GM21576 (cell line): ENCODE measurements around the gene ADAM17.
"Not testable (repeated sequence)": the region's sequence is repeated elsewhere in the genome, so short reads cannot be mapped to it uniquely, and the experiment has no call there.

Source experiments
- ATAC-seq: cut with Tn5 transposase; IDR thresholded peaks from one replicate; pipeline ENCODE4 v1.9.1; 2021; ENCODE audit warnings: mild to moderate bottlenecking, moderate library complexity; ENCODE audit not compliant: unreplicated experiment

ADAM17 gene

DNA sequence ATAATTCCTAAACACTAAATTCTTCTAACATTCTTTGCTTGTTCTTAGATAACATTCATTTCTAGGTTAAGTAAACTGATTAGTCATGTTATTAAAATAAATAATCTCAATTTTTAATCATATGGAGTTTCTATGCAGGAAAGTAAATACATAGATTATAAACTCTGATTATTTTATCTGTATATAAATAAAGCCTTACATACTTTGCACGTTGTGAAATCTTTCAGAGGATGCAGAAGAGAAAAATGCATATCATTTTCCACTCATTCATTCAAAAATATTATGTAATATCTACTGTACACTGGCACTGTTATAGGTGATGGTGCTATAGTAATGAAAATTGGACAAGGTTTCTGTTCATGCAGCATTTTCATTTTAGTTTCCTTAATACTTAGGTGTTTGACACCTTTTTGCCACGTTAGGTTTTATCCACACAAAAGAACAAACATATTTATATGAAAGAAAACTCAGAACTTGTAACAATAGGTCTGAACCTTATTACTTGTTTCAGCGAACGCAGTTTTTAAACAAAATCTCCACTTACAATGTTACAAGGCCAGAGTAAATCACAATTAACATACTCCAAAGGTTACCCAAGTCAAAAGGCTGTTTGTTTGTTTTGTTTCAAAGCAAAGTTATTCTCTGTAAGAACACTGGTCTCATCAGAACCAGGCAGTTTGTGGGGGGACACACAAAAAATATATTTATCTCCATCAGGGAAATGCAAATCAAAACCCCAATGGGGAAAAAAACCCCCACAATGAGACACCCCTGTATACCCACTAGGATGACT, 27.4 kb downstream of the ADAM17 start:
- ATAC-seq = no peak

DNA sequence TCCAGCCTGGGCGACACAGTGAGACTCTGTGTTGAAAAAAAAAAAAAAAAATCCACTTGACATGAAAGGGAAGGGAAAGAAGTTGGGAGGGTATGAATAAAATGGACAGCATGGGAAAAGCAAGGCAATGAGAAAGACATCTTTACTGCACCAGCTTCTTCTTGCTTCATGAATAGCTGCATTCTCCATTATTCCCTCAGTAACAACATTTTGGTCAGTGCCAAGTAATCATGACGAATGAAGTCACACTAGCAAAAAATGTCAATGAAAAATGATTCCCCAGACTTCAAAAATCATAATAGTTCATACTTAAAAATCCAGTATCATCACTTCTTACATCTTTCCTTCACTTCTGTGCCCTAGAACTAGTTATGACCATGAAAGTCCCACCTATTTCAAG, 30.4 kb downstream of the ADAM17 start:
- no peak for ATAC-seq

DNA sequence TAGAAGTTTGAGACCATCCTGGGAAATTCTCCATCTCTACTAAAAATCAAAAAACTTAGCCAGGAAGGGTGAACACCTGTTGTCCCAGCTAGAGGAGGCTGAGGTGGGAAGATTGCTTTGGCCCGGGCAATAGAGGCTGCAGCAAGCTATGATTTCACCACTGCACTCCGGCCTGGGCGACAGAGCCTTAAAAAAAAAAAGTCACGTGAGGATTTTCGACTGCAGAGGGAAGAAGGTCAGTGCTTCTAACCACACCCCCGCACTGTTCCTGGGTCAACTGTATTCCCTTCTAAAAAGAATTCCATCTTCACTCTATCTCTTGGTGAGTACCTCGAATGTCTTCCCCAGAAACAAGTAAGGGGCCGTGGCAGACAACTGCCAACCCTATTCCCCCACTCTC, 31.3 kb downstream of the ADAM17 start:
- ATAC-seq = no peak

DNA sequence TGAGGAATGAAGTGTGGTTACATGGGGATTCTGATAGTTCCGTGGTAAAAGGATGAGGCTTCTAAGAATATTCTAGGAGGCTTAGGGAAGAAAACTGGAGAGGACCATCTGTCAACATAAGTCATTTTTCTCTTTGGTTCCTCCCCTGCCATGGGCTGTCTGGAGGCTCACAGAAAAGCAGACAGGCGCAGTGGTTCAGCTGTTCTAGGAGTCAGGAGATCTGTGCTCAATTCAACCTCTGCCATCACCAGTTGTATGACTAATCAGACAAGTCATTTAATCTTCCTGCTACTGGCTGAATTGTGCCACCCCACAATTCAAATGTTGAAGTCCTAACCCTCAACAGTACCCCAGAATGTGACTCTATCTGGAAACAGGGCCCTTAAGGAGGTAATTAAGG, 36.4 kb downstream of the ADAM17 start:
- ATAC-seq = no peak

DNA sequence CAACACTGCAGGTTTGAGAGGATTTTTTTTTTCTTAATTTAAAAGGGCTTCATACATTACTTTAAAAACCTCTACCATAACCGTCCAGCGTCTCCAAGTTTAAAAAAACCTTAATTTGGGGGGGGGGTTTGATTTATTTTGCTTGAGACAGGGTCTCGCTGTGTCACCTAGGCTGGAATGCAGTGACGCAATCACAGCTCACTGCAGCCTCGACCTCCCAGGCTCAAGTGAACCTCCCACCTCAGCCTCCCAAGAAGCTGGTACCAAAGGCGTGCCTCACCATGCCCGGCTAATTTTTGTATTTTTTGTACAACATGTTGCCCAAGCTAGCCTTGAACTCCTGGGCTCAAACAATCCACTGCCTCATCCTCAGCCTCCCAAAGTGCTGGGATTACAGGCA, 36.9 kb downstream of the ADAM17 start:
- ATAC-seq = no peak

DNA sequence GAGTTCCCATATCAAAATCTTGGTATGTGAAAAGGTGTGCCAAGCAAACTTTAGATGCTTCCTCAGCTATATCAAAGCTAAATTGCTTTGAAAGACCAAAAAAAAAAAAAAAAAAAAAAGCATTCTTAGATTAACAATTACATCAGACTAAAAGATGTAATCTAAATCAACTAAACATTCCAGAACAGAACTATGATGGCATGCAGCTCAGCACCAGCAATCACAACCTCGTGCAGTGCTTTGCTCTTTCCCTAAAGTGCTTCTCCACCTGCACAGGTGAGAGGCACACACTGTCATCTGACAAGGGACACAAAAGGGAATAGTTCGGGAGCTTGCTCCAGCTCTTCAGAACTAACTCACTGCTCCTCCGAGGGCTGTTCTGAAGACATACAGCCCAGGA, 37.5 kb downstream of the ADAM17 start:
- no peak for ATAC-seq

DNA sequence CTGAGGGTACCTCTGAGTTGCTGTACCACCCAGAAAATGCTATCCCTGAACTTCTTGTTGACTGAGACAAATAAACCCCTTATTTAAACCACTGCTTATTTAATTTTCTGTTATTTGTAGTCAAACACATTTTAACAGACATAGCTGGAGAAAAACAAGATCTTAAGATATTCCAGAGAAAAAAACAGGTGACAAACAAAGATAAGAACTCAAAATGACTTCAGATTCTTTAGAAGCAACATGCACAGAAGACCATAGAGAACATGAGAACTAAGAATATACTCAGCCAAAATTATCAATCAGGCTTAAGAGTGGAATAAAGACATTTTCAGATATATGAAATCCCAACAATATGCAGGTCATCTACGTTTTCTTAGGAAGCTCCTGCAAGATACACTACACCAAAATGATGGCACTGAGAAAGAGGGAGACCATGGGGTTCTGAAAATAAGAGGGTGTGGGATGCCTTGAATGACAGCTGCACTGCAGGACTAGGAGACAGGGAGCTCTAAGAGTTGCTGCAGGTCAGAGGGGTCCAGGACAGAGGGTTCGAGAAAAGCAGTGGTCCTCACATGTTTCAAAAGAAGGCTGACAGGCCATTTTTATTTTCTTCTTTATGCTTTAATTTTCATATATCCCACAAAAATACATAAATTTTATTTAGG, 38.4 kb downstream of the ADAM17 start:
- no peak for ATAC-seq

DNA sequence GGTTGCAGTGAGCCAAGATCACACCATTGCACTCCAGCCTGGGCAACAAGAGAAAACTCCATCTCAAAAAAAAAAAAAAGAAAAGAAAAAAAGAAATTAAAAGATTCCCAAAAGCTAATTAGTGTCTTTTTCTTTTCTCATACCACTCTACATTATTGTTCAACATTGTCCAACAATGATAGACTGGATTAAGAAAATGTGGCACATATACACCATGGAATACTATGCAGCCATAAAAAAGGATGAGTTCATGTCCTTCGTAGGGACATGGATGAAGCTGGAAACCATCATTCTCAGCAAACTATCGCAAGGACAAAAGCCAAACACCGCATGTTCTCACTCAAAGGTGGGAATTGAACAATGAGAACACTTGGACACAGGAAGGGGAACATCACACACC, 41.7 kb downstream of the ADAM17 start:
- not testable (repeated sequence) for ATAC-seq

DNA sequence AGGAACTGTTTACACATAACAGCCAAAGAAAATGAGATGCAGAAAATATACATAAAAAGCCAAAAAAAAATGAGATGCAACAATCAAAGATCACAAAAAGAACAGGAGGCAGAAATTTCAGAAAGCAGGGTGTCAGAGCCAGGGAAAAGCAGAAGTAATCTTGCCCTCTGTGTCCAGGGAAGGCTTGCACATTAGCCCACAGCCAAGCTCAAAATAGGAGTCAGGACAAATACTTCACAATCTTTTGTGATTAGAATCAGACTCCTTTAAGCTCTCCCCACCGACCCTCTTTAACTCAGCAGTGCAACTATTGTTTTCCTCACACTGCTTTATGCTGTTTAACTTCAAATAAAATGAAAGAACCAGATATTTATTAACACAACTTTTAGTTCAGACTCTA, 46.7 kb downstream of the ADAM17 start:
- no peak for ATAC-seq

DNA sequence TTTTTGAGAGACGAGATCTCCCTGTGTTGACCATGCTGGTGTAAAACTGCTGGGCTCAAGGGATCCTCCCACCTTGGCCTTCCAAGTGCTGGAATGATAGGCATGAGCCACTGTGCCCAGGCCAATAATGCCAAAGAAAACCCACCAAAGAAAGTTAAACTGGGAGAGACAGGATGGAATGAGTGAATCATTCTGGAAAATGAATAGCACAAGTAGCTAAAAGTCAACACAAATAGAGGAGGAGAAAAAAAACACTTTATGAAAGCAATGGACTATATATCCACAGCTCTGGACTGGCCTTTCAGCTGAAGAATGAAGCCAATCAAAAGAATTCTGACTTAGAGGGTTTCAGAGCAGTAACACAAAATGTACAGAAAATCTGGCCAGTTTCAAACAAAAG, 57.4 kb downstream of the ADAM17 start:
- ATAC-seq = no peak

DNA sequence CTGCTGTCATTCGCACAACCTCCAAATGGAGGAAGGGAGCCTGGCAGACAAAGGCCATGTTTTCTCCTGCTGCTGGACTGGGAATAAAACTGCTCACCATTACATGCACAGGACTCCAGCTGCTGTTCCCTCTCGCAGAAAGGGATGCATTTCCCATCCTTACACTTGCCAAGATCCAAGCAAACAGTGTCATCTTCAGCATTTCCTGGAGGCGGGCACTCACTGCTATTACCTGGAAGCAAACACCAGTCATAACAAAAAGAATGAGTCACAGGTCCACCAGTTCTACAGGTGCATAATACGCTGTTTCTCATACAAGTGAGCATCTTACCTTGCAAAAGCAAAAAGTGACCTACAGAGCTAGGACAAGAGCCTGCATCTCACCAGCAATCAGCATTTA, 58.6 kb downstream of the ADAM17 start:
- ATAC-seq = no peak

DNA sequence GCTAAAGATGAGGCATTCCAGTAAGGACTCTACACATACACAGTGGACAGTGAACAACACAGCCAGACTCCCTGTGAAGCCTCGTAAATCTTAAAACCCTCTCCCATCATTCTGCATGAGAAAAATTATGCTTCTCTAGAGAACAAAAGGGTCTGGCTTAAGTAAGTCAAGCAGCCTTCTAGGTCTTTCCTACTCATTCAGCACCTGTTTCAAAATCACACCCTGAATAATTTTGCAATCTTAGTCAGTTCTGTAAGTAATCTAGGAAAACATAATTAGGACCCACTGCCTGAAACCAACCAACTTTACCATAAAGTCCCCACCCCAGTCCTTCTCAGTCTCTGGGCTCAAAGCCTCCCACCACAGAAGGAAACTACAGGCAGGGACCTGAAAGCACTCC, 61.5 kb downstream of the ADAM17 start:
- ATAC-seq = no peak

DNA sequence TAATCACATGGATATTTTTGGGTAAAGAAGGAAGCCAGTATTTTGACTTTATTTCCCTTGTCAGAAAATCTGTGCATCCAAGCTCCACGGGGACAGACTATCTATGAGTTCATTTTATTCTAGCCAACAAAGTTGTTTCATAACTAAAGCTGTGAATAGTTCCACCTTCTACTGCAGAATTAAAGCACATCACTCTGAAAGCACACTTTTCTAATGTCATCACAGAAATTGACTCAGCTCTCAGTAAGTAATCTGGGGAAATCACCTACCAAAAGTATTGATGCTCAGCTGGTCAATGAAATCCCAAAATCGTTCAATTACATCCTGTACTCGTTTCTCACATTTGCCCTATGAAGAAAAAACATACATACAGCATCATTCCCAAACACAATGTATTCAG, 62.2 kb downstream of the ADAM17 start:
- no peak for ATAC-seq

DNA sequence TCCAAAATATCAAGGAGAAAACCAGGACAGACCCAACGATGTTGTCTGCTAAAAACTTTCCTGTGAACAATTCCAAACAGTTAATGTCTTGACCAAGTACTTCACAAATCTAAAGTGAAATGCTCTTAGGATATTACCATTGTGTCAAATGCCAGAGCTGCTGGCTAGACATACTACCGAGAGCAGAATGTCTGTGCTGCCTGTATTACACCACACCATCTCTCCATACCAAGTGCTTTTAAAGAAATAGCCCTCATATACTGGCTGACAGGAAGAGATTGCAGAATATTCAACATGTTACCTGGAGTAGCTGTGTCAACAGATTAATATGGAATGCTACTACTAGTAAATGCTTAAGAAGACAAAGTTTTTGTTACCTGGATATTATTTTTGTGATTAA, 62.7 kb downstream of the ADAM17 start:
- ATAC-seq = no peak

DNA sequence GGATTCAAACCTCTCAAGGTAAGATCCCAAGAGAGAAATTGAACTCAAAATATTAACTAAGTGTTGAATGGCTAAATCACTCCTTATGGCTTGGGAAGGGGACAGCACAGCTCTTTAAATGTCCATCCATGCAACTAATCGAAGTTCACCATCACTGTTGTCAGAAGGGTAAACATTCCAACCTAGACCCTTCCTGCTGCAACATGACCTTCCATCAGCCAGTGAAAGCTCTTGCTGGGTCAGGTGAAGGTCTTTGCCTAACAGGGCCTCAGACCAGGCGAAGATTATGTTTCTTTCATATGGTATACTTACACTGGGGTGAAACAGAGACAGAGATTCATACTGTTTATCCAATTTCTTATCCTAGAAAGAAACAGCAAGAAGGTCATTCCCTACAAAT, 64.8 kb downstream of the ADAM17 start:
- ATAC-seq = no peak

DNA sequence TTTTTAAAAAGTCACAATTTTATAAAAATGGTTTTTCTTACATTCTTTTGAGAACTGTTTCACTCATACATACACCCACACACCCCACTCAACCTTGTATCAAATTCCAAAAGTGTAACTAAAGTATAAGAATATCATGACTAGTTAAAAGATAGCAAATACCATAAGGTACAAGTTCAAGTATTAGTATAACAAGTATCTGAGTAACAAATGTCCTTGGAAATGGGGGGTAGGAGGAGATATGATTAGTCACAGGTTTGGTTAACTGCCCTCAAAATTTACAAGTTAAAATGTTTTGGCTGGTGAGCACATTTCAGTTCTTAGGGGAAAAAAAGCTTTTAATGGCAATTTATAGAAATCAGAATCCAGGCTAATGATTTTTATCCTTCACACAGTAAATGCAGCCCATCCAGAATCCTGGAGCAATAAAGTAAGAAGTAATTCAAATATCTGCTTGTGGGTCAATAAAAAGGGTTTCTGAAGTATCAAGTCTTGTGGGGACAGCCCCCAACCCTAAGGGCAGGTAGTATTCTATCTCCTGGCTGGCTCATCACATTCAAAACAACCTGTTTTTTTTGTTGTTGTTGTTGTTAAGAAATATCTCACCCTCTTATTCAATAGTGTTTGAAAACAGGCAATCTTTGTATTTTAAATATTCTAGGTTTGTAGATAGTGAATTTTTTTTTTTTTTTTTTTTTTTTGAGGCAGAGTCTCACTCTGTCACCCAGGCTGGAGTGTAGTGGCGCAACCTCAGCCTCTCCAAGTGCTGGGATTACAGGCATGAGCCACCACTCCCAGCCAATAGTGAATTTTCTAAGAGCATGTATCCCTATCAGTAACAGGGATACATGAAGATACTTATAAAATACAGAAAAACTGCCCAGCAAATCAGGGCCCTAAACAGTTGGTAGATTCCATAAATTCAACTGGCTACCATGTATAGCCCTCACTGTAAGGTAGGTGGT, 66.8 kb downstream of the ADAM17 start:
- no peak for ATAC-seq

DNA sequence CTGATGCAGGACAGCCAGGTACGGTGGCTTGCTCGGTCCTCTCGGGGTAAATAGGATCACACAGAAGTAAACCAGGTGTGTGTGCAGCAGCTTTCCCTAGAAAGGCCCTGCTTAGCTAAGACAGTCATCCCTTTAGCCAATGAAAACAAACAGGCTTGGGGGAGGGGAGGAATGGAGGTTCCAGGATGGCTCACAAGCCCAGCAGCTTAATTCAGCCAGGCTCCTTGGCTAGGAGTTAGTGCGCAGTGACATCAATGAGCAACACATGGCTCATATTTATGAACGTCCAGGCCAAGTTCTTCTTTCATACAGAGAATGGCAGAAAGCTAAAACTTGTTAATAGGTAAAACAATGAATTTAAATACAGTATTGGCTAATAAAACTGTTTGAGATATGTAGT, 71.1 kb downstream of the ADAM17 start:
- ATAC-seq = no peak

DNA sequence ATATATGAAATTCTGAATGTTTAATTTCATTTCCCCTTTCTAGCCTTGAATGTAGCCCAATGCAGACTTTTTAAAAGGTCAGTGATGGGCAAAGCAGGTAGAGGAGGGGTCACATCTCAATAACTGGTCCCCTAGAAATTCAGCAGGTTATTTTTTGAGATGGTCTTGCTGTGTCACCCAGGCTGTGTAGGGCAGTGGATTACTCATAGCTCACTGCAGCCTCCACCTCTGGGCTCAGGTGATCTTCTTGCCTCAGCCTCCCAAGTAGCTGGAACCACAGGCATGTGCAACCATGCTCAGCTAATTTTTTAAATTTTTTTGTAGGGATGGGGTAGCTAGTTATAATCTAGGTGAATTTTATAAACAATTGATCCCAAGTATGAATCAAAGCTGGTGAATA, 72.5 kb downstream of the ADAM17 start:
- ATAC-seq = no peak

DNA sequence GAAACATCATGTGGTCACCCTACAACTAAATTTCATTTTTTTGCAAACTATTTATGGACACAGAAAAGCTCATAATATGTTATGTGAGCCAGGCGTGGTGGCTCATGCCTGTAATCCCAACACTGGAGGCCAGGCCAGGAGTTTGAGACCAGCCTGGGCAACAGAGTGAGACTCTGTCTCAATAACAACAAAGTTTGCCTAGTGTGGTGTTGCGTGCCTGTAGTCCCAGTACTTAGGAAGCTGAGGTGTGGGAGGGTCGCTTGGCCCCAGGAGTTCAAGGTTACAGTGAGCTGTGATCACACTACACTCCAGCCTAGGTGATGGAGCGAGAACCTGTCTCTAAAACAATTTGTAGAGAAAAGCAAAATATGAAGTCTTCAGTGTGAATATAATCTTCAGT, 75.5 kb downstream of the ADAM17 start:
- ATAC-seq = no peak

DNA sequence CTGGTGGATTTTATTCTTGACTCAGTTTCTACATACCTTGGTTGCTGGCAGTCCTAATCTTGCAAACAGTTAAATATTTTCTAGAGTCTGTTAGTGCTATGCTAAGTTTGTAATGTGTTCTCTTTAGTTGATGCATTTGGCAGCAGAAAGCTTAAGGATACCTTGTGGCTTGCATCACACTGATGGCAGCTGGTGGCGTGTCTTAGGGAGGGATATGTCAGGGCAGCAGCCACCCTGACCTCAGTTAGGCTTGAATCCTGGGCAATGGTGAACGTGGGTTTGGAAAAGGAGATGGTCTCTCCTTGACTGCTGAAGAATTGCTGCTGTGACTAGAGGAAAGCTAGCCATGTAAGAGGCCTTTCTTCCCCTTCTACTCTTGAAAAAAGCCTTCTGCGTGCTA, 77.1 kb downstream of the ADAM17 start:
- no peak for ATAC-seq

DNA sequence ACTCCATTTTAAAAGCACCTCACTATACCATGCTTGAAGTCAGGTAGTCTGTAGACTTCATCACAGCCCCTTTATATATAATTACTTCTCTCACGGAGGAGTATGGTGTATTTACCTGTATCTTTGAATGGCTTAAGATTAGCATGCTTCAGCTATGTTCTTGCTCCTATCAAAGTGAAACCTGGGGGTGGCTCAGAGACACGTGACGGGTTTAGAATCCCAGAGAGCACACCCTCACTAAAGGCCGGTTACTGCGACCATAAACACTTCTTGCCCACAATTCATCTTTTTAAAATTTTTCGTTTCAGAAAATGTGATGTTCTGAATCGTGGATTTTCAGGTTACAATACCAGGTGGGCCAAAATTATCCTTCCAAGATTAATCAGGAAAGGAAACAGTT, 77.7 kb downstream of the ADAM17 start:
- no peak for ATAC-seq
